T-helper 1 cell (primary cell): ENCODE measurements around the gene SLC4A7.
"Not testable (repeated sequence)": the region's sequence is repeated elsewhere in the genome, so short reads cannot be mapped to it uniquely, and the experiment has no call there.

Experiments used
- DNase-seq, 5 donors: peaks; one replicate each; pipeline ENCODE4 v3.0.0-alpha.2; 2012 to 2020

Gene SLC4A7

DNA sequence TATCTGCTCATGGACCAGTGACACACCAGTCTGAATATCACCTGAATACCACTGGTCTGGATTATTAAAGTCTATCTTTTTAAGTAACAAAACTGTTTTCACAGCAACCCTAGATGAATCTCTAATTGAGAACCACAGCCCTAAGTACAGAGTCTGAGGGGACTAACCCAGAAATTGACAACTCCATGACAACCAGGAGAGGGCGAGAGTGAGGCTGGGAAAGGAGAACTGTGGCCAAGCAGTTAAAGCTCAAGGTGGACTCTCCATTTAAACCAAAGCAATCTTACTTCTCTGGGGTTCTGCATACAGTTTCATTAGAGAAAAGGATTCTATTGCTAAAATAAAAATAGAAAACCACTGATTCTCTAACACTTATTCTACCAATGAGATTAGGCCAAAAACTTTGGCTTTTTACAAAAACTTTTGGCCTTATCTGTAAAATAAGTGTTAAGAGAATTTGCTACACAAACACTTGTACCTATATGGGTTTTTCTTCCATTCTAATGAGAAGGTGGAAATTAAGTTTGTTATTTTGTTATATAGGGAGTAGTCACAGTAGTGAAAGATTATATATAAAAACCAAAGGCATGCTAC, 126.4 kb downstream of the SLC4A7 start:
- DNase-seq, result peak; percentile 24 to 75 (median 41)

DNA sequence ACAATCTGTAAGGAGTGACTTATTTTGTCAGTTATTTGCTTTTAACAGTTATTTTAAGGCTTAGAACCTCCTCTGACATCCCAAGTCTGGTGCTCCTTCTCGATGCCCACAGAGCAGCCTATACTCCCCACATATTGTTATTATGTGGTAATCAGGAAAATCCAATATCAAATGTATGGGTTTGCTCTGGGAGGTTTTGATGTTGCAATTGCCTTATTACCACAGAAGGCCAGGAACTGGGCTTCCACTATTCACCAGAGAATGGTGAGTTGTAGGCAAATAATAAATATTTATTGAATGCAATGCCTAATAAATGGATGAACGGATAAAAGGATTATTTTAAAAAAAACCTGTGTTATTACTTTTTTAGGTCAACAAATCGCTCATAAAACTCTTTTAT, 127.2 kb downstream of the SLC4A7 start:
- DNase-seq, result no peak

DNA sequence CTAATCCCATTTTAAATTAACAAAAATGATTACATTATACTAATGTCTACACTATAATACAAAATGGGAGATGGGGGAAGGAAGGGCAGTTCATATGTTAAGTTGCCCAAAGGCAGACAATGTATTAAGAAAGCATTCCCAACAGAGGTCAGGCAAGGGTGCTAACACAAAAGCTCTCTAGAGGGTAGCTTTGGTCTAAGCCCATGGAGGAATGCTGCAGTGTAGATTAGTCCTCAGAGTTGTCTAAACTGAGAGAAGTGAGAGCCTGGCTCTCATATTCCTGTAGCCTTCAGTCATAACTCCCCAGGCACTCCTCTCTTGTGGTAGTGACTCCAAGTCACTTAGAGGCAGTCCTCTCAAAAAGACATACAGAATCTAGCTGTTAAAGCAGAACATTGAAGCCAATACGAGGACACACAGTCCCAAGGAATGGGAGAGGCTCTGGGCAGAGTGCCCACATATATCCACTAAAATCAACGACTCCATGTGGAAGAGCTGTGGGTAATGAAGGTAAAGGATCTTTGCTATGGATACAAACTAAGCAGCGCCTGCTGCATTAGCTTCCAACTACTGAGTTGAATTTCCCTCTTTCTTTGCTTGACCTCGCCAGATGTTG, 129.5 kb downstream of the SLC4A7 start:
- DNase-seq, result no peak

DNA sequence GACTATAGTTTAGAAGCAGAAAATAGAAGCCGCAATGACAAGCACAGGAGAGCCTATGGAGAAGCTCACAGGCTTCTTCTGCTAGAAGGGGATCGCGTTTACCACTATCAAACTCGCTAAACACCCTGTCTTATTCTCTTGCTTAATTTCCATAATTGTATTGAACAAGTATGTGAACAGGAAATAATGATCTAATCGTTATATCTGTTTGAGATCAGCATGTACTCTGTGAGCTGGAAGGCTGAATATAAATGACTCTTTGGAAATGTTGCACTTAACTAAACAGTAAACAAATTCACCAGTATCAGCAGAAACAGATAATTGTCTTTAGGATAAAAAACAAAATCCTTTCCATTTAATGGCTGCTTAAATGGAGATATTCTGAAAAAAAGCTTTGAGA, 130.0 kb downstream of the SLC4A7 start:
- no peak for DNase-seq

DNA sequence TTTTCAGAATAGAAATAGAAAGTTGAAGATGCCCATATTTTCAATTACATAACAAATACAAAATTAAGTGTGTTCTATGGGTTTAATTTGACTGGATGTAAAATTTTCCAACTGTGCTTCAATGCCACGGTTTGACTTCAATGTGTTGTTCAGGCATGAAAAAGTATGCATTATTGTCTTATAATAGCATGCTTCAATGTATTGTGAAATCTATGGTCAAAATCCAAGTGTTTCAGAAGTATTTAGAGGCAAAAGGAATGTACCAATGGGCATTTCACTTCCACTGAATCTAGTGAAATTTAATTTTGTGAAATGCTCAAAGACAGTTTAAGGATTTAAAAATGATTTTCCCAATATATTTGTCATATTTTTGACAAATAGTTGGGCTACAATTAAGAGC, 131.0 kb downstream of the SLC4A7 start:
- no peak for DNase-seq

DNA sequence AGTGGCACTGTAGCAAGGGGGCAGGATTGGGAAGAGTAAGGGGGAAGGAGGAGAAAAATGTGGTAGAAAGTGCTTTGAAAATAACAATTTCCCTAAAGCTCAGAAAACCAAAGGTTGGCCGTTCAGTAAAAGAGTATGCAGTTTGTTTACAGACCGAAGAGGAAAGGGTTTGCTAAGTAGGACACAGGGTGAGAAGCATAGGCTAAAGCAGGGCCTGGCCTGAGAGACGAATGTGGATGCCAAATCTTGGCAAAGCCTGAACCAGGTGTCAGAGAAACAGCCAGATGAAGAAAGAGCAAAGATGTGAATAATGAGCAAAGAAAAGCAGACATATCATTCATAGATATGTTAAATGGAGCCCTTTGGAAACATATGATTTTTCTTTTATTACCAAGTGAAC, 132.1 kb downstream of the SLC4A7 start:
- no peak for DNase-seq

DNA sequence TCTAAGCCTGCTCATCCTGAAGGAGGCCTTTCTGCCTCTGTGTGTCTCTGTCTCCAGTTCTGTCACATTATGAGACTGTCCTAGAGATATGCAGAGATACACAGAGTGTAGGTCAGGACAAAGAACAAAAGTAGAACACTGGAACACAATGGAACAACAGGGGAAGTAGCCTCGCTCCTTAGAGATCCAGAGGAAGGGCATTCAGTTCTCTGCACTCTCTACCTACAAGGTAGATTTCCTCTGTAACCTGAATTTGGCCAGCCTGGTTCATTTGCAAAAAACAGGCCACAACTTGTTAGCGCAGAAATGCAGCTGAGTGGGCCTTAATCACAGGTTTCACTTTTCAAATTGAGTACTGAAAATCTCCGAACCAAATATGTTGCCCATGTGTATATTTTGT, 134.4 kb downstream of the SLC4A7 start:
- DNase-seq, result no peak

DNA sequence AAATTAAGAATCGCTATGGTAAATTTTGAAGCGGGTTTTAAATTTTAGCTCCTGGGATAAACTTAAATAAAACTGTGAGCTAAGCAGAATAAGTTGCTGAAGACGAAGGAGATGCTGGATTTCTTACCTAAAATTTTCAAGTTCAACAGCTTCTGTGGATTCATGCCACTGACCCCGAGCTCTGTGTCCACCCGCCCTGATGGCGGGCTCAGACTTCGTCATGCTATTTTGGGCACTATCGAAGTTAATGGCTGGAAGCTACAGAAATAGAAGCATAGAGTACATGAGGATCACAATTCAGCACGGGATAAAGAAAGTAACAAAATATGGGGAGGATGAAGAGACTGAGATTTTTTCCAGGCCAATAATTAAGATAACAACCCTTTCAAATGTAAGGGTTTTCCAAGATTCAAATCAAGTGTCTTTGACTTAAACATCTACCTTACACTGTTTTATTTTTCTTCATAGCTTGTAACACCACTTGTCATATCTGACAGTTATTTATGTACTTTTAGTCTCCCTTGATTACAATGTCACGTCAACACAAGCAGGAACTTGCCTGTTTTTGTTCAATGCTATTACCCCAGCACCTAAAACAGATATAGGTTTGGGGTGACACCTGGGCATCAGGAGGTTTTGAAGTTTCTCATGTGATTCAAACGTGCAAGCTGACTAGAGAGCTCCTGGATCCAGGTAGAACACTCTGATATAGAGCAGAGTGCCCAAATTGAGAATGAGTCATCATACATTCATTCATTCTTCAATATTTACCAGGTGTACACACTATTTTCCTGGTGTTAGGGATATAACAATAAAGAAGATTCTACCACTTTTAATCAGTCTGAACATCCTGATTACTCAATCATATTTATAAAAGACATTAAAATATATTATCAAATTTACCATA, 138.0 kb downstream of the SLC4A7 start:
- DNase-seq, result no peak

DNA sequence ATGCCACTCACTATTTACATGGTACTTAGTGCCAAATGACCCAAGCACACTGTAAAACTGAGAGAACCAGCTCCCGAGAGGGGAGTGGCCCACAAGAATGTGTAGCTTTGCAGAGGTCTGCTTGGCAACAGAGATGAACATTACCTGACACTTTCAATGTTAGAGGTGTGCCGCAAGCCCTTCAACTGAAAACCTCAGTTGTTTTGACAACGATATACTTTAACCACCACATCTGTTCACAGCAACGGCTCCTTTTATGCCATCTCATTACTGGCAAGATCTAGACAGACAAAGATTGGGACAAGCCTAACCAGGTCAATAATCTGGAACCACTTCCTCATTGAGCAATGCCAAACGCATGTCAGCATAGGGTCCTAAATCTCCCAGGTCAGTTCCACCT, 138.7 kb downstream of the SLC4A7 start:
- peak in 1 of 5 donors; percentile 52 for DNase-seq

DNA sequence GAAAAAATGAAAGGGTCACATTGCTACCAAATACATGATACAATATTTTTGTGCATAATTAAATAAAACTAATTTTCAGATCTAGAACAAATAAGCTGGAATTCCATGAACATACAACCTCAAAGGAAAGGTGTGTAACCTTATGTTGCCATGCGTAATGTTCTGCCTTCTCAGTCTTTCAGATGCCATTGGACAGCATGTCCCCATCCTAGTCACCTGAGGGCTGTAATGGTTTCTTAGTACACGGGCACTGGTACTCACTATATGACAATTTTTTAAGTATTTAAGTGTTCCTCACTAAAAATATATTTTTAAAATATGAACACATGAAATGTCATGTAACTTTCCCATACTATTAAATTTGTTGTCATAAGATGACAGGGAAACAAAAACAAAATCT, 139.1 kb downstream of the SLC4A7 start:
- DNase-seq, result no peak

DNA sequence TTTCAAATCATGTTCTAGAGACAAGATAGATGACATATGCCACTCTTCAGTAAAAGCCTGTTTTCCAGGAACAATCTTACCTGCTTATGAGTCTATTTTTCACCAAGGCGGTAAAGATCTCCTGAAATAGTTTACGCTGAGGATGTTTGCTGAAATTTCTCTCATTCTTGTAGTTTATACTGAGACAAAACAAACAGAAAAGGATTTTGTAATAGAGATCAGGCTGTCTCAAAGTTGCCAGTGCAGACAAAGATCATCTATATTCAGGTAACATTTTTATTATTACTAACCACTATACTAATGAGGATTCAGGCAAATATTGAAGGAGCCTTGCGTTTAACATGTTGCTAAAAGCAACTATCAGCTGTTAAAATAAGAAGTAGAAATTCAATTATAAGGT, 140.0 kb downstream of the SLC4A7 start:
- DNase-seq, result no peak

DNA sequence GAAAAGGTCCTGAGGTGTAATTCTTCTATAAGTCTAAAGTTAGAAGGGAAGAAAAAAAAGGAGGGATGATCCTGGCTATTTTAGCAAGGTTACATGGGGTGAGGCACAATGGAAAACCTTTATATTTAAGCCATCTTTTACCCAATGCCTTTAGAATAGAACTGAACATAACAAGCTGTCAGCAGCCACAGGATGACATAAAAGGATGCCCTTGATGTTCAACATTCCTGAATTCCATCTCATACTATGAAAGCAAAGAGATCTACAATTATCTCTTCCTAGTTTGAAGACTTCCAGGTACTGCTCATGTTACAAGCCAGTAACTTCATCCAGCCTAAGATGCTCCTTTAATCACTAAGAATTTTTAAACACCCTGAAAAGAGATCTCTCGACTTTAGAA, 141.9 kb downstream of the SLC4A7 start:
- no peak for DNase-seq

DNA sequence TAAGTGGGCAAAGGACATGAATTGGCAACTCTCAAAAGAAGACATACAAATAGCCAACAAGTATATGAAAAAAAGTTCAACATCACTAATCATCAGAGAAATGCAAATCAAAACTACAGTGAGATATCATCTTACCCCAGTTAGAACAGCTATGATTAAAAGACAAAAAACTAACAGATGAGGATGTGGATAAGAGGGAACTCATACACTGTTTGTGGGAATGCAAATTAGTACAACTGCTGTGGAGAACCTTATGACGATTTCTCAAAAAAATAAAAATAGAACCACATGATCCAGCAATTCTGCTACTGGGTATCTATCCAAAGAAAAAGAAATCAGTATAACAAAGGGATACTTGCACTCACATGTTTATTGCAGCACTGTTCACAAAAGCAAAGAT, 143.7 kb downstream of the SLC4A7 start:
- DNase-seq, result peak in 1 of 5 donors; percentile 13

DNA sequence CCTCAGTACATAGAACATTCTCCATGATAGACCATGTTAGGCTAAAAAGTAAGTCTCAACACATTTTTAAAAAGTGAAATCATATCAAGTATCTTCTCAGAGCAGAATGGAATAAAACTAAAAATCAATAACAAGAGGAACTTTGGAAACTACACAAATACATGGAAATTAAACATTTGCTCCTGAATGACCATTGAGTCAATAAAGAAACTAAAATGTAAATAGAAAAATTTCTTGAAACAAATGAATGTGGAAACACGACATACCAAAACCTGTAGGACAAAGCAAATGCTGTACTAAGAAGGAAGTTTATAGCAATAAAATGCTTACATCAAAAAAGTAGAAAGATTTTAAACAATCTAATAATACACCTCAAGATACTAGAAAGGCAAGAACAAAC, 148.6 kb downstream of the SLC4A7 start:
- DNase-seq, result no peak

DNA sequence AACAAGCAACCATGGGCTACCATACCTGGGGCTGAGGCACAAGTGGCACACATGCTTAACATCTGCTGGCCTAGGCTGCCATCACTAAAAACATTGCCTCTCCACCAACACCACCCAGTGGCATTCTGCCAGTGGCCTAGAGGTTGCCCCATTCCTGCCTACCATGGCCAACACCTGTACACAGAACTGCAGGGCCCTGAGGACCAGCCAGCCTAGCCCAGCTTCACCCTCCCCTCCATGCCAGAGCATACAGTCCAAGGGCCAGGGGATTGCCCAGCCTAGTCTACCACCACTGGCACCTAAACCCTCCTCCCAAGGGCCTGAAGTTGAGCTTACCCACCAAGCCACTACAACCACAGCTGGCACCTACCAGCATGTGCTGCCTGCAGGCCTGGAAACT, 150.3 kb downstream of the SLC4A7 start:
- DNase-seq, result no peak

DNA sequence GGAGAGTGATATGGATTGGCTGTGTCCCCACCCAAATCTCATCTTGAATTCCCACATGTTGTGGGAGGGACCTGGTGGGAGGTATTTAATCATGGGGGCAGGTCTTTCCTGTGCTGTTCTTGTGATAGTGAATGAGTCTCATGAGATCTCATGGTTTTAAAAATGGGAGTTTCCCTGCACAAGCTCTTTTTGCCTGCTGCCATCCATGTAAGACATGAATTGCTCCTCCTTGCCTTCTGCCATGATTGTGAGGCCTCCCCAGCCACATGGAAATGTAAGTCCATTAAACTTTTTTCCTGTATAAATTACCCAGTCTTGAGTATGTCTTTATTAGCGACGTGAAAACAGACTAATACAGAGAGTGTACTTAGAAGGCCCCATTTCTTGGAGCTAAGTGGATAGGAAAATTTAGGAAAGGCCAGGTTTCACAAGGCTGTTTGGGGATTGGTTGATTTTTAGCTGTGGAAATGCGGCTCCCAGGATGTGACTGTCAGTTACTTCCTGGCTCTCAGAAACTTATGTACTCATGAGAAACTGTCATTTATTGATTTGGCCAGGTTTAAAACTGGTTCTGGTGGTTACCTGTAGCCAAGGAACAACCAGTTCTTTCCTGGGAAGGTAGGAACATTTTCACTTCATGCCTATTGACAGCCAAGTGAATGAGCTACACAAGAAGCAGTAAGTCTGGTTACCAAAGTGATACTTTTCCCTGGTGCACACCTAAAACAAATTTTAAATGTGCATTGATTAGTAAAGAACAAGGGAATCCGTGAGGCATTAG, 155.0 kb downstream of the SLC4A7 start:
- DNase-seq, result not testable (repeated sequence)

DNA sequence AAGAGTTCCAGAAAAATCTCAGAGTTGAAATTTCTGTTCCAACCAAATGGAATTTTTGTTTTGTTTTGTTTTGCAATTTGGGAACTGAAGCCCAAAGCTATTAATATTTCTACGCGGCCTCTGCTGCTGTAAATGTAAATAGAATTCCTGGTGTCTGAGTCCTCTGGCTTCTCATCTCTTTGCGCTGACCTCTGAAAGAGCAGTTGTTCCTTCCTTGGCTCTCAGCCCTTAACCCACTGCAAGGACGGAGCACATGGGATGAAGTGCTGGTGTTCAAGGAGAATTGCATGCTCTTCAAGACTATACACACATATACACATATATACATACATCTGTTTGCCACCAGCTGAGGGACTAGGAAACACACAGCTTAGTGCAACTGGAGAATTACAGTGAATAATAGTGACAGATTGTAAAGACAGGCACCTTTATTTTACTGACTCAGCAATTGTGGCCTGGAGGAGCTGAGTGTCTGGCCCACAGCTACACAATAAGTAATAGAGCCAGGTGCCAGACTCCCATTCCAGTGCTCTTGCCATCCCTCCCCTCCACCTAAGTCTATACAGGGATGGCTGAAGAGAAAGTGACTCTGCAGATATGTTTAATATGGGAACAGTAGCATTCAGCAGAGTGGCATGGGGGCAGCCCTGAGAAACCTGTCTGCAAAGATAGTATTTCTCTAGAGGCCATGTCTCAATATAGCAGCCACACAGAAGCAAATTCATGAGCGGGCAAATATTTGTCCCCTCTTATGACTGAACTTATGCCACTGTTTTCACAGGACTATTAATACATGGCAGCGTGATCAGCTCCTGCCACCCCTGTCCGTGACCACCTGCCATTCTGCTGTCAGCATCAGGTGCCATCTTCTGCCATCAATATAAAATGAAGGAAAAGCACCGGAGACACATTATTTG, 157.3 kb downstream of the SLC4A7 start:
- no peak for DNase-seq

DNA sequence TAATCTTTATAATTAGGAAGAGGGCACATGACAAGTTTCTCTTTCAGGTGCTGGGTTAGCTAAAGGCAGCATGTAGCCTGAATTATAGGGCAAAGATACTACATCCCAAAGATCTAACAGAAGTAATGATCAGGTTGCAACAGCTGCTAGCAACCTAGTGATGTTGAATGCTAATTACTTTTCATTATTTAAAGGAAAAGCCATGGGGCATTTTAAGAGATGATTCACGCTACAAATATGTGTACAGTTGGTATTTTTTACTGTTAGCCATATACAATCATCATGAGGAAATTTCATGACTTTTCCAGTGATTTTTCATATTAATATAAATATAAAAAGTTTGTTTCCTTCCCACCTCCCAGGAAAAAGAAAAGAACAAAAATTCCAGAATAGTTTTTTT, 158.0 kb downstream of the SLC4A7 start:
- DNase-seq, result no peak

DNA sequence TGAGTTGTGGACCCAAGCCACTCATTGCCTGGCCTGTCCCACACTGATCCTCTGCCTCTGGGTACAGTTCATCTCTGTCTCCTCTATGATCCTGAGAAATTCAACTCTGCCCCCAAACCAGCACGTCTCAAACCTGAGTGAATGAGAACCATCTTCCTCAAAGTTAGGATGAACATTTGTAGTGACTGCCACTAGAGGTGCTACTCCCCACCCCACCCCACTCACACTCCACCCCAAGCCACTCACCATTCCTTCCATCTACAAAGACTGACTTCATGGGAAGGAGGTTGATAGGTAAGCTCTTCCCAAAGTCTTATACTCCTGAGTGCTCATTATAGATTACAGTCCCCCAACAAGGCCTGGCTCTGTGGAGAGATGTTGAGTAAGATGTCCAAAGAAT, 158.8 kb downstream of the SLC4A7 start:
- no peak for DNase-seq

DNA sequence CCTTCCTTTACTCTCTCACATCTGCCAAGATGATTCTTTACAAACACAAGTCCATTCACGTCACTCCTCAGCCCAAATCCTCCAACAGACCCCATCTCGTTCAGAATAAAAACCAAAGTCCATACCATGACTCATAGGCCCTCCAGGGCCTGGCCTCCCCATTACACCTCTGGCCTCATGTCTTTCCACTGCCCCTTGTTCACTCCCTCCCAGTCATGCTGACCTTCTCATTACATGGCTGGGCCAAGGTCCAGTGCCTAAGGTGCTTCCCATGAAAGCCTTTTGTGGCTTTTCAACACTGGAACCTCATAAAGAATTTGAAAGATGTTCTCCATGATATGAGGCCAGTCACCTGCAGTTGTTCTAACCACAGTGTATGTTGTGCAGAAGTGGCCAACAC, 159.5 kb downstream of the SLC4A7 start:
- DNase-seq, result no peak

DNA sequence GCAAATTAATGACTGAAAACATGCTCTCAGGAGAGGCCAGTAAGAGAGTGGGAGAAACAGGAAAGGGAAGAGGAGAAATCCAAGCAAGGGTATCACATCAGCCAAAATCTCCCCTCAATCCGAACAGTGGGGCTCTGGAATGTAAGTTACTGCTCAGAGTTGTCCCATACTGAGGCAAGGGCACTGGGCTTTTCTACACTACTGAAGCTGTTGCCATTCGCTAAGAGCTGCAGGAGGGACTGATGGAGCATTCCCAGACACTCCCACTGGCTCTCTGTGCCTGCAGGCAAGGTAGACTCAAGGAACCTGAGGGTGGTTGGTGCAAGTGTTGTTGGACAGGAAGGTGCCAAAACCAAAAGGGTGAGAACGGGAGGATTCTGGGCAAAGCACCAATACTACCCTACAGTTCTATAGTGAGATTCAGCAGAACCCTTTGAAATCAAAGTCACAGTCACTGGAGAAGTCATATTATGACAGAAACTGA, 161.1 kb downstream of the SLC4A7 start:
- DNase-seq, result no peak
